Lower lobe of right lung (tissue), 2 donors: ENCODE data around the gene GNPDA1. TPM values are rescaled to one million over a fixed set of nuclear protein-coding genes. Genes with fewer than 3 reads are reported as not detected.
A peak's percentile ranks its signal among the peaks of the same experiment; 100 is the strongest.

Experiments used
- ATAC-seq, 2 donors: fragments of 200-7000 bp; cut with Tn5 transposase; one replicate each; pipeline ENCODE4 v1.9.1; 2020 to 2022; ENCODE audit warnings: mild to moderate bottlenecking in 2 of 2, moderate library complexity in 2 of 2
- DNase-seq: peaks from one replicate; pipeline ENCODE4 v3.0.0-alpha.2; 2020
- H3K27ac ChIP-seq: fragments of 200-600 bp; one replicate; pipeline ENCODE4 v1.8.0; 2022
- H3K27me3 ChIP-seq: fragments of 200-600 bp; one replicate; pipeline ENCODE4 v1.8.0; 2022; ENCODE audit warnings: low read depth
- H3K36me3 ChIP-seq: fragments of 200-600 bp; one replicate; pipeline ENCODE4 v1.8.0; 2022; ENCODE audit warnings: mild to moderate bottlenecking
- H3K4me1 ChIP-seq: fragments of 200-600 bp; one replicate; pipeline ENCODE4 v1.8.0; 2022
- H3K4me3 ChIP-seq: fragments of 200-600 bp; one replicate; pipeline ENCODE4 v1.8.0; 2022; ENCODE audit warnings: mild to moderate bottlenecking
- H3K9me3 ChIP-seq: fragments of 200-600 bp; one replicate; pipeline ENCODE4 v1.8.0; 2022
- CTCF ChIP-seq: fragments of 200-600 bp; IDR thresholded peaks from one replicate; pipeline ENCODE4 v1.8.0; 2022; ENCODE audit warnings: antibody characterized with exemption, mild to moderate bottlenecking
- intact Hi-C: fragments of 100-400 bp; cut with DNase I; formaldehyde crosslinking; loops from one replicate; pipeline ENCODE4 v1.11.0; 2022
- total RNA-seq: library from RNA; stranded (reverse); fragmentation: NEBNext Ultra II Directional; extraction: Animal tissue kit (Norgen Biotek cat#: 25700); gene quantifications from one replicate; pipeline ENCODE4 v1.2.1, GENCODE V29; 2021
- donor health status: DM: no; HTN: yes; CAD: no; lungs with severe emphysema.

Gene GNPDA1
- total RNA-seq, 1 donor from 2014 or later, result 38.3 TPM

GRCh38 chr5:142012186-142012785, 541 bp downstream of the GNPDA1 start:
- Histone ChIP-seq H3K36me3 (peaks cover 24% of the 10 kb centered on the region), H3K9me3 (no peaks in the 10 kb centered on the region), H3K27ac (peak overlapping the region; percentile 90), H3K27me3 (no peaks in the 10 kb centered on the region), H3K4me3 (peak overlapping the region; percentile 78), H3K4me1 (peaks cover 36% of the 10 kb centered on the region)
- TF ChIP-seq CTCF, result peak; percentile 50
- DNase-seq (peak; percentile 62), ATAC-seq (peak; percentile 51 to 61)
- intact Hi-C loops, result loop anchor here (10.0 kb wide), 1 partner anchor 133 kb away; no protein-coding TSS in a partner anchor

- no peak for TF ChIP-seq CTCF
- Histone ChIP-seq H3K27me3 (no peaks in the 10 kb centered on the region), H3K9me3 (no peaks in the 10 kb centered on the region), H3K36me3 (peaks cover 29% of the 10 kb centered on the region), H3K27ac (peak overlapping the region; percentile 90), H3K4me3 (peak overlapping the region; percentile 78), H3K4me1 (peaks cover 36% of the 10 kb centered on the region)
- ATAC-seq (no peak), DNase-seq (no peak)
- intact Hi-C loops, result loop anchor here (10.0 kb wide), 1 partner anchor 133 kb away; no protein-coding TSS in a partner anchor
These were observed 1.1 kb downstream of the GNPDA1 start for GRCh38 chr5:142011572-142012185.

GRCh38 chr5:142009886-142010285, 2.9 kb downstream of the GNPDA1 start:
- no peak for DNase-seq
- no peak overlapping the region for H3K4me3 ChIP-seq
- intact Hi-C loops, result loop anchor here (10.0 kb wide), 1 partner anchor 135 kb away; no protein-coding TSS in a partner anchor

GRCh38 chr5:142008813-142009212, 4.0 kb downstream of the GNPDA1 start:
- no peak overlapping the region for H3K27ac ChIP-seq
- no peaks in the 10 kb centered on the region for H3K9me3 ChIP-seq
- peaks cover 56% of the 10 kb centered on the region for H3K36me3 ChIP-seq
- H3K27me3 ChIP-seq, result no peaks in the 10 kb centered on the region
- TF ChIP-seq CTCF, result no peak
- intact Hi-C loops, result no loop called here
- no peak overlapping the region for H3K4me3 ChIP-seq
- no peak for ATAC-seq
- DNase-seq, result no peak
- H3K4me1 ChIP-seq, result peaks cover 20% of the 10 kb centered on the region

More at GRCh38 chr5:142009886-142010285, 2.9 kb downstream of the GNPDA1 start:
- peaks cover 24% of the 10 kb centered on the region for H3K4me1 ChIP-seq
- no peaks in the 10 kb centered on the region for H3K27me3 ChIP-seq
- no peak for ATAC-seq
- TF ChIP-seq CTCF, result no peak
- no peaks in the 10 kb centered on the region for H3K9me3 ChIP-seq
- no peak overlapping the region for H3K27ac ChIP-seq
- H3K36me3 ChIP-seq, result peaks cover 45% of the 10 kb centered on the region

GRCh38 chr5:142007237-142007544, 5.6 kb downstream of the GNPDA1 start:
- Histone ChIP-seq H3K27me3 (no peaks in the 10 kb centered on the region), H3K4me1 (peaks cover 8% of the 10 kb centered on the region), H3K36me3 (peaks cover 72% of the 10 kb centered on the region), H3K9me3 (no peaks in the 10 kb centered on the region), H3K27ac (no peak overlapping the region), H3K4me3 (no peak overlapping the region)
- TF ChIP-seq CTCF, result no peak
- no peak for DNase-seq
- no peak for ATAC-seq
- intact Hi-C loops, result no loop called here
